NCI-H748 (cell line): Measurements from ENCODE around the gene OCIAD1.
"Not testable (repeated sequence)": the region's sequence is repeated elsewhere in the genome, so short reads cannot be mapped to it uniquely, and the experiment has no call there.

ENCODE experiments used
- DNase-seq: peaks from one replicate; lab custom pipeline; 2025; ENCODE audit not compliant: unreplicated experiment; lab: John Stamatoyannopoulos, UW

The OCIAD1 gene

GRCh38 chr4:48889750-48890149 is 58.9 kb downstream of the OCIAD1 start:
- not testable (repeated sequence) for DNase-seq

GRCh38 chr4:48891028-48891619 is 60.2 kb downstream of the OCIAD1 start:
- DNase-seq, result no peak

- peak; percentile 3 for DNase-seq
Observed at GRCh38 chr4:48896845-48897244, 66.0 kb downstream of the OCIAD1 start.

- DNase-seq, result no peak
Observed at GRCh38 chr4:48898733-48899431, 68.0 kb downstream of the OCIAD1 start.

- DNase-seq, result no peak
Observed at GRCh38 chr4:48899432-48899749, 68.5 kb downstream of the OCIAD1 start.

- DNase-seq, result no peak
Observed at GRCh38 chr4:48899950-48900349, 69.1 kb downstream of the OCIAD1 start.

GRCh38 chr4:48901196-48901595 is 70.3 kb downstream of the OCIAD1 start:
- DNase-seq, result no peak

GRCh38 chr4:48902266-48902665 is 71.4 kb downstream of the OCIAD1 start:
- DNase-seq, result no peak

- DNase-seq, result no peak
Observed at GRCh38 chr4:48904101-48904500, 73.2 kb downstream of the OCIAD1 start.

- no peak for DNase-seq
Observed at GRCh38 chr4:48904541-48905142, 73.8 kb downstream of the OCIAD1 start.

- peak; percentile 3 for DNase-seq
Observed at GRCh38 chr4:48905363-48906015, 74.6 kb downstream of the OCIAD1 start.

- peak; percentile 85 for DNase-seq
Observed at GRCh38 chr4:48906206-48907173, 75.6 kb downstream of the OCIAD1 start, which contains the start of gene OCIAD2. OCIAD2 (minus strand) TSS chr4:48906774; CDS start chr4:48904549, 2,225 bp downstream.

GRCh38 chr4:48907706-48908477 is 77.0 kb downstream of the OCIAD1 start:
- no peak for DNase-seq

- no peak for DNase-seq
Observed at GRCh38 chr4:48908687-48909086, 77.8 kb downstream of the OCIAD1 start.

- DNase-seq, result no peak
Observed at GRCh38 chr4:48909697-48910096, 78.8 kb downstream of the OCIAD1 start.

GRCh38 chr4:48910511-48910910 is 79.6 kb downstream of the OCIAD1 start:
- no peak for DNase-seq
